ENCODE results near the gene ABCA13.

ABCA13 gene

GRCh38 chr7:48360574-48360973 is 189.3 kb downstream of the ABCA13 start:
- no peak for DNase-seq (ENCODE audit: low read depth in 1 of 2, low spot score in 1 of 2)

- no peak for DNase-seq (ENCODE audit: low read depth in 1 of 2, low spot score in 1 of 2)
These were observed 191.9 kb downstream of the ABCA13 start for GRCh38 chr7:48363174-48363573.

GRCh38 chr7:48365010-48365409 is 193.8 kb downstream of the ABCA13 start:
- DNase-seq (ENCODE audit: low read depth in 1 of 2, low spot score in 1 of 2): no peak

GRCh38 chr7:48366096-48366495 is 194.8 kb downstream of the ABCA13 start:
- no peak for DNase-seq (ENCODE audit: low read depth in 1 of 2, low spot score in 1 of 2)

- DNase-seq (ENCODE audit: low read depth in 1 of 2, low spot score in 1 of 2): no peak
These were observed 205.0 kb downstream of the ABCA13 start for GRCh38 chr7:48376263-48376662.

- DNase-seq (ENCODE audit: low read depth in 1 of 2, low spot score in 1 of 2): no peak
These were observed 209.7 kb downstream of the ABCA13 start for GRCh38 chr7:48380921-48381320.

- DNase-seq (ENCODE audit: low read depth in 1 of 2, low spot score in 1 of 2): no peak
These were observed 210.3 kb downstream of the ABCA13 start for GRCh38 chr7:48381571-48381970.

- DNase-seq (ENCODE audit: low read depth in 1 of 2, low spot score in 1 of 2): no peak
These were observed 213.0 kb downstream of the ABCA13 start for GRCh38 chr7:48384180-48384752.

GRCh38 chr7:48387932-48388331 is 216.7 kb downstream of the ABCA13 start:
- no peak for DNase-seq (ENCODE audit: low read depth in 1 of 2, low spot score in 1 of 2)

- no peak for DNase-seq (ENCODE audit: low read depth in 1 of 2, low spot score in 1 of 2)
These were observed 217.7 kb downstream of the ABCA13 start for GRCh38 chr7:48388911-48389310.

GRCh38 chr7:48389977-48390376 is 218.7 kb downstream of the ABCA13 start:
- DNase-seq (ENCODE audit: low read depth in 1 of 2, low spot score in 1 of 2): no peak

- no peak for DNase-seq (ENCODE audit: low read depth in 1 of 2, low spot score in 1 of 2)
These were observed 219.4 kb downstream of the ABCA13 start for GRCh38 chr7:48390388-48391327.

- no peak for DNase-seq (ENCODE audit: low read depth in 1 of 2, low spot score in 1 of 2)
These were observed 226.9 kb downstream of the ABCA13 start for GRCh38 chr7:48398191-48398590.

- DNase-seq (ENCODE audit: low read depth in 1 of 2, low spot score in 1 of 2): no peak
These were observed 231.5 kb downstream of the ABCA13 start for GRCh38 chr7:48402721-48403120.

GRCh38 chr7:48408731-48409130 is 237.5 kb downstream of the ABCA13 start:
- DNase-seq (ENCODE audit: low read depth in 1 of 2, low spot score in 1 of 2): no peak

GRCh38 chr7:48411619-48412018 is 240.4 kb downstream of the ABCA13 start:
- no peak for DNase-seq (ENCODE audit: low read depth in 1 of 2, low spot score in 1 of 2)

GRCh38 chr7:48414011-48414732 is 242.9 kb downstream of the ABCA13 start:
- DNase-seq (ENCODE audit: low read depth in 1 of 2, low spot score in 1 of 2): no peak

- no peak for DNase-seq (ENCODE audit: low read depth in 1 of 2, low spot score in 1 of 2)
These were observed 245.2 kb downstream of the ABCA13 start for GRCh38 chr7:48416327-48416908.

- no peak for DNase-seq (ENCODE audit: low read depth in 1 of 2, low spot score in 1 of 2)
These were observed 248.1 kb downstream of the ABCA13 start for GRCh38 chr7:48419401-48419800.

- no peak for DNase-seq (ENCODE audit: low read depth in 1 of 2, low spot score in 1 of 2)
These were observed 248.9 kb downstream of the ABCA13 start for GRCh38 chr7:48420206-48420605.

- DNase-seq (ENCODE audit: low read depth in 1 of 2, low spot score in 1 of 2): no peak
These were observed 250.1 kb downstream of the ABCA13 start for GRCh38 chr7:48421357-48421756.

- DNase-seq (ENCODE audit: low read depth in 1 of 2, low spot score in 1 of 2): no peak
These were observed 253.5 kb downstream of the ABCA13 start for GRCh38 chr7:48424731-48425130.
